AG08395 (cell line): ENCODE measurements around the gene TPCN2.

Experiments used
- DNase-seq: peaks from one replicate; pipeline ENCODE4 v3.0.0; 2012; ENCODE audit warnings: mixed read lengths, low spot score

The TPCN2 gene

DNA sequence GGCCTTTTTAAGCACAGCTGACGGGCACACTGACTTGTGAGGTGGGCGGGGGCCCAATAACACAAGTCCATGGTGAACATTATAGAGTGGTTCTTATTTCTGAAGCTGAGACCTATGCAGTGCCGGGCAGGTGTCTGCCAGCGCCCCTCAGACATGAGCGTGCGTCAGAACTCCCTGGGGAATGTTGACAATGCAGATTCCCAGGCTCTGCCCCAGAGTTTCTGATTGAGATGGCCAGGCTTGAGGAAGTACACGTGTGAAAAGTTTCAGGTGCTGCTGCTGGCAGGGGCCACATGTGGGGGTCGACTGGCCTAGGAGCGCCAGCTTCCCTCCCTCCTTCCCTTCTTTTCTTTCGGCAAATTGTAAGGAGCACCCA, 46.2 kb downstream of the TPCN2 start:
- DNase-seq, result no peak

DNA sequence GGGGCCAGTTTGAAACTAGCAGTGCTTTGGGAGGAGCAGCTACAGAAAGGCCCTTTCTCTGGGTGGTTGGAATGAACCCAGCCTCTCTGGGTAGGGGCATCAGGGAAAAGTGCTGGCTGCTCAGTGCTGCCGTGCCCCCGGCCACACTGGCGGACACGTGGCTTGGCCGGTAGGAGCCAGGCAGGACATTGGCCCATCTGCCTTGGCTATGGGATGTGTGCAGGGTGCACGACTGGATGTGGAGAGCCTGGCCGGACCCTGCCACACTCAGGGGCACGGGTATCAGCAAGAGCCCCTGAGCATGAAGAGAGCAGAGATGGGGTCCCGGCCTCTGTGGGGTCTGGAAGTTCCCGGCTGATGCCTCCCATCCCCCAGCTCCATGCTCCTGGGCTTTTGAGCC, 46.6 kb downstream of the TPCN2 start:
- no peak for DNase-seq

DNA sequence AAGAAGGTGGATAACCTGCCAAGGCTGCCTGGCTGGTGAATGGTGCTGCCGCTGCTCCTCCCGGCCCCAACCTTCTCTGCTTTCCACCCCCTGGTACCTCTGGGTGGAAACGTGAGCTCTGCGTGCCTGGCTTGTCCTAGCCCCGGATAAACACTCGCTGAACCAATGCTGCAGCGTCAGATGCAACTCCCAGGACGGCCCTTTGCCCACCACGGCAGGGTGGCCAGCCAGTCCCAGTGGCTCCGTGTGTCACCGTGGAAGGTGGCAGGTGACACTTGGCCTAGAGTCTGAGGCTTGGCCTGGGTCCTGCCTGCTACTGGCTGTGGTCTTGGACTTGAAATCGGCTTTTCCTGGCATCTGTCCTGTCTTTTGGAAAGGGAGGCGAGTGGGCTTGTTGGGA, 47.7 kb downstream of the TPCN2 start:
- no peak for DNase-seq

DNA sequence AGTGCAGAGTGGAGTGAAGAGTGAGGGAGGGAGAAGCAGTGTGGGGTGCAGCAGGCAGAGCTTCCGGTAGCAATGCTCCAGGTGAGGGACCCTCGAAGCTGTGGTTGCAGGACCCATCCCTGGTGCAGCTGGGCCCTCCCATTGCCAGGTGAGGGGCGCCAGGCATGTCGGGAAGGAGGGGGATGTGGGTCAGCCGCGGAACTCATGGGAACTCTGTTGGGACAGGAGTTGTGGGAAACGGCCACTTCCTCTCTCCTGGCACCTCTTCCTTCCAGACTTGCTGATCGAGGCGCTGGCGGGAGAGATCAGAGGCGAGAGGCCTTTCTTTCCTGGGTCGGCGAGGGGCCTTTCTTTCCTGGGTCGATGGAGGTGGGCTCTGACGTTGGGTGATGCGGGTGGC, 48.5 kb downstream of the TPCN2 start:
- no peak for DNase-seq

DNA sequence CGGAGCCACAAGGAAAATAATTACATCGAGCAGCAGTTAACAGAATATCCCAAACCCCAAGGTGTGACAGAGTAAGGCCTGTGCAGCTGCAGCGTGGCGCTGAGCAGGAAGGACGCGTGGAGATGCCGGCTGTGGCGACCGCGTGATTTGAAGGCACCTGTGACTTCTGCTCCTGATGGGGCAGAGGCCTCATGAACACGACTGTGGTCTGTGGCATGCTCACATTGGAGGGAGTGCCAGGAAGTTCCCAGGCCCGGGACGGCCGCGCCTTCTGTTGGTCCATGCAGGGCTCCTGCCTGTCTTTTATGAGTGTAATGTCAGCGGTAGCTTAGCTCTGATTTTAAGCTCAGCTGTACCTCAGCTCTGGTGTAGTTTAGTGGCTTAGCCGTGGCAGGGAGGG, 50.4 kb downstream of the TPCN2 start:
- no peak for DNase-seq

DNA sequence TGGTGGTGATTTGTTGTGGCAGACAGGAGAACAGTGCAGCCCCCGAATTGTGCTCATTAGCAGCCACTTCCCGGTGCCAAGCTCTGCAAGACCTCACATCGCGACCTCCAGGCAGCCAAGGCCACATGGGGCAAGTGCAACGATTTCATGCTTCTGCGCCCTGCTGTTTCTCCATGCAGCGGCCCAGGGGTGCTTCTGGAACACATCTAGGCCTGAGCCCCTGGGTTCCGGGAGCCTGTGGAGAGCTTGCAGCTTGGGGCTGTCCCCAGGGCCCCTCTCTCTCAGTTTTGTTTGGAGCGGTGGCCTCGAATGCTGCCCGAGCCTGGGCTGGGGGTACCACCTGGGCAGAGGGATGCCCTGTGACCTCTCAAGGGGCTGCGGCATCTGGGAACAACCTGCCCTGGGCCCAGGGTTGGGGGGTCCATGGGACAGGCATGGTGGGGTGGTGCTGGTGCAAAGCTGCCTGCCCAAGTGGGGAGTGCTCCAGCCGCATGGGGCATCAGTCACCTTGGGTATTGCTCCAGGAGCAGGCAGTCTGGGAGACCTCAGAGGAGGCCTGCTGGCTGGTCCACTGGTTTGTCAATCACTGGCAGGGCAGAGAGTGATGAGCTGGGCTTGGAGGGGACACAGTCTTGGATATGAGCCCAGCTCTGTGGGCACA, 51.9 kb downstream of the TPCN2 start:
- no peak for DNase-seq

DNA sequence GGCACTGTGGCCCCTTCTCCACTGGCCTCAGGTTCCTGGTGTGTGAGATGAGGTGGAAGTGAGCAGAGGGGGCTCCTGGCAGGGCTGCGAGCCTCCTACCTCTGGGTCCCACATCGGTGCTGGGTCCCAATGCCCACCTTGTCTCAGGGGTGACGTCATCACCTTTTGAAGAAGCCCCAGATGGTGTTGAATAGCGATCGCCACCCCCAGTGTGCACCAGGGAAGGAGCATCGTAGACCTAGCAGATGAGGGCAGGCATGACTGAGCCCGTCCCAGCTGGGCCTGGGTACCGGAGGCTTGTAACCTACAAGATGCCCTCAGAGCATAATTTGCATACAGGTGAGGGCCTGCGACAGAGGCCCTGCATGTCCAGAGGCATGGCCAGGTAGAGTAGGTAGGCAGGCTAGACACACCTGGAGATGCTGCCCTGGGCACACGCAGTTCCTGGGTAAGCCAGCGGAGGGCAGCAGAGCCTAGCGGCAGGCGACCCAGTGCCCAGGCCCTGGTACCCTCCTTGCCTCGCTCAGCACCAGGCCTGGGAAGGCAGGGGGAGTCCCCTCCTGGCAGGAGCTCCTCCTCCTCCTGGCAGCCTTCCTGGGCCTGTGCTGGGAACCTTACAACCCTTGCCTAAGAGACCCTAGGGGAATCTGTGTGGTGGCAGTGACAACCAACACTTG, 52.5 kb downstream of the TPCN2 start:
- peak; percentile 93 for DNase-seq

DNA sequence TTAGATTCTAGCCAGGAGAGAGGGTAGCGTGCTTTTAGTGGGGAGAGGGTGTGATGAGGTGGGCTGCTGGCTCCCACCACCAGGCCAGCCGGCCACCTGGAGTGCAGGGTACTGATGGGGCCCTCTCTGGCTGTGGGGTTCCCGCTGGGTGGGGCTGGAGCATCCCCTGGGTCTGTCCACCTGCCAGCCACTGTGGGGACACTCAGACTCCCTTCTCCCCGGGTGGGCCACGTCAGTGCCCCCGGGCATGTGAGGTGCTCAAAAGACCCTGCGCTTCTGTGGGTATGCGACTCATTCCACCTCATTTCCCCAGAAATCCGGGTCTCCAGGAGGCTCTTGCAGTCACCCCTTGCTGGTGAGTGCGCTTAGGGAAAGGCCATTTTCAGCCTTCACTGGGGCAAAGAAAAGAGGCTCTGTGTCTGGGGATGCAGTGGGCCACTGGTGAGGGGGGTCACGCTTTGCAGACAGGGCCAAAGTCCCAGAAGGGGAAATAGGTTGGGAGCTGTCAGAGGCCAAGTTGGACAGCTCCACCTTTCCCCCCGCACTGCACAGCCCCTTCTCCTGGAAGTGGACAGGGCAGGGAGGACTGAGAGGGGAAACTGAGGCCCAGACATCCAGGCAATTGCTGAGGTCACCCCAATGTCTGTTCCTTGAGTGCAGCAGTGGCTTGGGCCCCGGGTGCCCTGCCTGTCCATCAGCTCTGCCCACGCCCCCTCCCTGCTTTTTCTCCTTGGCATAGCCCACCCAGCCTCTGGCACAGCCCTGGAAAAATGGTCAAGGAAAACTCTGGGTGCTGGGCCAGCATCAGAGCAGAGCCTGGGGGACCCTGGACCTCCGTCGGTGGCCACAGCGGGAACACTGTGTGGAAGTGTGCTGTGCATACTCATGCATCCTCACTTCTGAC, 53.3 kb downstream of the TPCN2 start:
- no peak for DNase-seq

DNA sequence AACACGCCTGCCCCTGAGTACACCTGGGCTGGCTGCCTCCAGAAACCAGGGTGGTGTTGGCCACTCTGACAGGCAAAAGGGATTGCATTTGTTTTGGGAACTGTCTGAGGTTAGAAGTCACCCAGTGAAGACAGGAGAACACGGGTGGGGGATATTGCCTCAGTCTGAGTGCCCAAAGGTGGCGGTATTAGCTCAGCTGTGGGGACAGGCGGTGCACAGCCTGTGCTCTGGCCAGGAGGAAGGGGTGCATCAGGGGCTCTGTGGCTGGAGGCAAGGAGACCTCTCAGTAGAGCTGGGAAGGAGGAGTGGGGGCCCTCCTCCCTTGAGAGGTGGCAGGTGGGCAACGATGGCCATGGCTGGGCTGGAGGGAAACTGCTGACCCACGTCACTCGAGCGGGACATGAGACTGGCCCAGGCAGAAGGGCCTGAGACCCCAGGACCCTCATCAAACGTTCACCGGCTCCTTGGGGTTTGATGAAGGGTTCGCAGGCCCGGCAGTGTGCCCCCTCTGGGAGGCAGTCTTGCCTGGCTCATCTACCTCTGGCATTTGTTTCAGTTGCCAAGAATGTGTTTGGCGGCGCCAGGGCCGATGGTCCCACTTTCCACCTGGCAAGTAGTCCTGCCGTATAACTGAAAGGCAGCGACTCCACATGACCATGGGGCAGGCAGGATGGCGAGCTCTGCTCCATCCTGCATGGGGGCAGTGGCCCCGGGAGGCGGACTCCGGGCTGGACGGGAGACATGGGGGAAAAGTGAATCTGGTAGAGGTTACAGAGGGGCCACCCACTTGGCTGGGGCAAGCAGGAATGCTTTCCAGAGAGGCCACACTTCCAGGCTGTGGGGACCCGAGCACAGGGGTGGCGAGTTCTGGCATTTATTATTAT, 54.2 kb downstream of the TPCN2 start:
- no peak for DNase-seq

DNA sequence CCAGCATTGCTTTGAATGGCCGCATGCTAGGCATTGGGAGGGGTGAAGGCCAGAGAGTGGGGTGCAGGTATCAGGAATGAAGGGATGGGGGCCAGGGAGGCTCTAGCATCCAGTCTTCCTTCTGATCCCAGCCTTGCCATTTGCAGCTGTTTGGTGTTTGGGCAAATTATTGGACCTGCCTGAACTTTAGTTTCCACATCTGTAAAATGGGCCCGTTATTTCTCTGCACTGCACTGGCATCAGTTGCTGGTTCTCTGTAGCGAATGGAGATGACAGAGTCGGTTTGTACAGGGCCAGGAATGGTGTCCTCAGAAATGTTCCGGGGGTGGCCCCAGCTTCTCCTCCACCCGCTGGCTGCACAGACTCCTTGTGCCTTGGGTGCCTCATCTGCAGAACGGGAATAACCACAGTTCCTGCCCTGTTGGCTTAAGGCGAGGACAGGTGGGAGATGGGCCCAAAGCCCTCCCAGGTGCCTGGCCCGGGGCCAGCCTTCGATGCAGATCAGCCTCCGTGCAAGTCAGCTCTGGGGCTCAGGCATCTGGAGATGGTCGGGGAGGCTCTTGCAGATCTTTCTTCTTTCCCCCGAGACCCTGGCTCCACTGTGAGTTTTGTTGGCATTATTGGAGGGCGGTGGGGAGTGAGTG, 55.6 kb downstream of the TPCN2 start:
- DNase-seq, result no peak

DNA sequence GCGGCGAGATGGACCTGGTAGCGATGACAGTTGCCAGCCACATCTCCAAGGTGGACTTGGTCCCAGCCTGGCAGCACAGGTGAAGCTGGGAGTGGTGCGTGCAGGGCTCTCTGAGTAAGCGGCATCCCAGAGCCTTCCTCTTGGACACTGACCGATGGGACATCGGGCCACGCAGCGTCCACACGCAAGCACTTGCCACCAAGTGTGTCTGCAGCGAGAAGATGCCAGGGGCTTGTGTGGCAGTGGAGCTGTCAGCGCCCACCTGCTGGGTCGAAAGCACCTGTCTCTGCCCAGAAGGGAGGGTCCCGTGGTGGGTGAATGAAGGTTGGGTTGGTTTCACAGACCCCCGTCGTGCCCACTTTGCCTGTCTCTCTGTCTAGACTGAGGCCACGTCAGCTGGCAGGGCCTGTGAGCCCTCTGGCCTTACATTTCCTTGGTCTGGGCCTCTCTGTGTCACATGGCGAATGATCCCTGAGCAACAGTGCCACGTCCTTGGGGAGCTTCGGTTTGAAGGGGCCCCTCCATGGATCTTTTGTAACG, 56.2 kb downstream of the TPCN2 start:
- no peak for DNase-seq

DNA sequence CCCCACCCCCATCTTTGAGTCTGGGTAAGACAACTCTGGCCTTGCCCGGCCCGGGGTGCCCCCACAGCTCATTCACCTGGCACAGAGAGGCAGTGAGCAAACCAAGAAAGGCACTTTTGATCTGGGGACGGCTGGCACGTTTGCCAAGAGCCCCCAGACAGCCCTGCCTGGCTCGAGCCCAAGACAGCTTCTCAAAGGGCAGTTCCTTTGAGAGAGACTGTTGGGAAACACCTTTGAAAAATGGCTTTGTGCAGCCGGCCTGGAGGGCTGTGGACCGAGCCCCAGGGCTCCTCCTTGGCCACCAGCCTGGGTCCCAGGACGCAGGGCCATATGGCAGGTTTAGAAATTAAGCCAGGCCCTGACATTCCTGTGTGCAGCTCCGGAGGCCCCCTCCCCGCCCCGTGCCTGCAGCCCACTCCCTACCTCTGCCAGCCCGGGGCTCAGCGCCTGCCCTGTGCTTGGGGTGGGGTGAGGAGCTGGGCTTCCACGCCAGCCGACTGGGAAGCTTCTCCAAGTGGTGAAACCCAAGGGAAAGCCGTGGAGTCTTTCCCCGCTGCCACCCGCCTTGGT, 56.8 kb downstream of the TPCN2 start:
- no peak for DNase-seq

DNA sequence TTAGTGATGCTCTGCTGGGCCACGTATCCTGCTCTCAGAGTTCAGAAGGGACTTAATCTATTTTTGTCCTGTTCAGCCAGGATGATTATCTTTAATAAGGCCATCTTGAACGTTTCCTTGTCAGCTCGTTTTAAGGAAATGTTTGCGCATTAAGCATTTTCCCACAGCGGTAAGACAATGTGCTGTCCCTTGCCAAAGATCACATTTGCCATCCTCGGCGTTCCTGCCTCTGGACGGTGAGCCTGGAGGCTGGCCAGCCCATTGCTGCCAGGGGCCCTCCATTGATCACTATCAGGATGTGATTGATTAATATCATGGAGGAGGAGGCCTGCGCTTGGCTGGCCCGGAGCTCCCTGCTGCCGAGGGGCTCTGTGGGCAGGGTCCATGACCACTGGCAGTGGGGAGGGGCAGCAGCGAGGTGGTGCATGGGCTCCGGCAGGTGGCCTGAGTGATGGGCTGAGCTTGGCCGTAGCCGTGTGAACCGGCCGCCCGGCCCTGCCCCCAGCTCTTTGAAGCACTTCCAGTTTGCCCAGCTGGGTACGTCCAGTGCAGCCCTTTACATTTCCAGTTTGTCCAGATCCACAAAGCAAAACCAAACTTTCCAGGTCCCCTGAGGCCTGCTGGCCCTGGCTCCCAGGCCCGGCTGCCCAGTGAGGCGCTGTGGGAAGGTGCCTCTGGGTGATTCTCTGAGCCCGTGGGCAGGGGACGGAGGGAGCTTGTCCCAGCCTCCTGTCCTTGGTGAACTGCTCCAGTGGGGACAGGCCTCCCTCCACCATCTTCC, 57.5 kb downstream of the TPCN2 start:
- no peak for DNase-seq

DNA sequence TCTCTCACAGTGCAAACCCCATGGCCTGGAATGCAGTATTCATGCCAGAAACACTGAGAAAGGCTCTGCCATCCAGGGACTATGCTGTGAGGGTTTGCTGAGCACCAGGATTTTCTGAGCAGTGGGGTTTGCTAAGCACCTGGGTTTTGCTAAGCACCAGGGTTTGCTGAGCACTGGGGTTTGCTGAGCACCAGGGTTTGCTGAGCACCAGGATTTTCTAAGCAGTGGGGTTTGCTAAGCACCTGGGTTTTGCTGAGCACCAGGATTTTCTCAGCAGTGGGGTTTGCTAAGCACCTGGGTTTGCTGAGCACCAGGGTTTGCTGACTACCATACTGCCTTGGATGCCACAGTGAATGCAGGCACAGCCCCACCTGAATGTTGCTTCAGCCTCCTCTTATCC, 58.7 kb downstream of the TPCN2 start:
- DNase-seq, result no peak

DNA sequence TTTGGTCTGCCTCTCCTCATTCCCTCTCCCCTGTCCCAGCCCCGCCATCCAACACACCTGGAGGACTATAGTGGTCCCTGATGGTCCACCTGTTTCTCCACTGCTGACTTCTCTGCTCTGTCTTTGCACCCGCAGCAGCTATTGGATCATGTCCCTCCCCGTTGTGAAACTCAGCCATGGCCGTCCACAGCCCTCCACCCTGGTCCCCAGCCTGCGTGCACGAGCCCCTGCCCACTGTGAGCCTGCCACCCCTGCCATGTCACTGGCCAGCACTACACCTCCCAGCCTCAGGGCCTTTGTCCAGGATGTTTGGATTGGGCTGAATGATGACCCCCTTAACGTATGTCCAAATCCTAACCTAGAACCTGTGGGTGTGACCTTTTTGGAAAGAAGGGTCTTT, 59.3 kb downstream of the TPCN2 start:
- no peak for DNase-seq

DNA sequence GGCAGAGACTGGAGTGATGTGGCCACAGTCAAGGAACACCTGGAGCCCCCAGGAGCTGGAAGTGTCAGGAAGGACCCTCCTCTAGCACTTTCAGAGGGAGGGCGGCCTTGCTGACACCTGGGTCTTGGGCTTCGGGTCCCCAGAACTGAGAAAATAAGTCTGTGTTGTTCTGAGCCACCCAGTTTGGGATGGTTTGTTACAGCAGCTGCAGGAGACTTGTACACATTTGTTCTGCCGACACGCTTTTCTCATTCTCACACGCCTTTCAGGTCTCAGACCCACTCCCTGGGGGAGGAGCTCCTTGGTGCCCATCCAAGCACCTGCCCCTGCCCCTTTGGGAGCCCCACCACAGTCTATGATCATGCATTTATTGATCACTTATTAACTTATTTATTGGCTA, 59.8 kb downstream of the TPCN2 start:
- no peak for DNase-seq

DNA sequence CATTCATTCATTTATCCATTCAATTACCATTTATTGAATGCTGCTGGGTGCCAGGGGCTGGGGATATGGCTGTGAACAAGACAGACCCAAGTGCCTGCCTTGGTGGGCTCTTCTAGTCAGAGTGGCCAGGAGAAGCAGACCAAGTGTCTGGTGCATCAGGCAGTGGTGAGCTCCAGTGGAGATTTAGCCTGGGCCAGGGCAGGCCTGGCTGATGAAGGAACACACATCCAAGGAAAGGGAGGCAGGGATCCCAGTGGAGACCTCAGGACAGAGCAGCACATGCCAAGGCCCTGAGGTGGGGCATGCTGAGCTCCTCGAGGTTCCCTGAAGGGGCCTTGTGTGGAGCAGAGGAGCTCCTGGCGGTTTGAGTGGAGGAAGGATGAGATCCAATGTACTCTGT, 60.4 kb downstream of the TPCN2 start:
- no peak for DNase-seq

DNA sequence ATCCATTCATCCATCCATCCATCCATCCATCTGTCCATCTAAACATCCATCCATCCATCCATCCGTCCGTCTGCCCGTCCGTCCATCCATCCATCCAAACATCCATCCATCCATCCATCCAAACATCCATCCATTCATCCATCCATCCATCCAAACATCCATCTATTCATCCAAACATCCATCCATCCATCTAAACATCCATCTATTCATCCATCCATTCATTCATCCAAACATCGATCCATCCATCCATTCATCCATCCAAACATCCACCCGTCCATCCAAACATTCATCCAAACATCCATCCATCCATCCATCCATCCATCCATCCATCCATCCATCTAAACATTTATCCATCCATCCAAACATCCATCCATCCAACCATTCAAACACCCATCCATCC, 61.7 kb downstream of the TPCN2 start:
- no peak for DNase-seq

DNA sequence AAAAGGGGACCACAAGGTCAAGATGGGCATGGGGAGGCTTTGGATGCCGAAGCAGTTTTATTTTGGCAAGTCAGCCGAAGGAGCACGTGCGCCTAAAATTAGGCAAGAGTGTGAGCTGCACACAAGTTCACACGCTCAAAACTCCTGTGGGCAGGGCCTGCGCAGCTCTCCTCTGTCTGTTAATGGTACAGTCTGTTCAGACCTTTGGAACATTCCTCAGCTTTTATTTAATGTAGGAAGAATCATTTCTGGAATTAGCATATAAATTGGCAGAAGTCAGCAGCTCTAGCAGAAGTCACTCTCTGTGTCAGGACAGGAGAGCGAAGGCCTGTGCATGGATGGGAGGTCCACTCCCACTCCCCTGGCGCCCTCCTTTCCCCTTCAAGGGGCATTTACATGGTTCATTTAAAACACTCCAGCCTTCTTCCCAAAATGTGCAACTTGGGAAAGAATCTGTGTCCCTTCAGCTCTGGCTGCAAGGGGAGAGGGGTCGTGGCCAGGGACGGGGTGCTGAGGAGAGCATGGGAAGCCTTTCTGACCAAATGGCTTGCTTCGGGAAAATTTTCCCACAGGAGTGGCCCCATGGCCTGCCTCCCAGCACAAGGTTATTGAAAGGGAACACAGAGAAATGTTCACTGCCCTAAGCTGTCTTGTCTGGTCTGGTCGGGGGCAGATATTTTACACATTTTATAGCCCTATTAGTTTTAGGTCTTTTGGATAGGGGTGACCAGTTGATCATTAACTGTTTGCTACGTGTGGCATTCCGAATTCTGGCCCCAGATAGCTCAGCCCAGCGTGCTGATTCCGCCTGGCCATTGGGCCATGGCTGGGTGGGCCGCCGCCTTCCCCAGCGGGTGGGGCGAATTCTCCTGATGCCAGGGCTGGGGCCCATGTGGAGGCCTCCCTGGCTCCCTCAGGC, 63.2 kb downstream of the TPCN2 start:
- no peak for DNase-seq
